T1000 (cell line): ENCODE measurements around the gene TDRD1.
A peak's percentile ranks its signal among the peaks of the same experiment; 100 is the strongest.

Source experiments
- DNase-seq: peaks from one replicate; lab custom pipeline; 2025; ENCODE audit warnings: mixed read lengths; lab: John Stamatoyannopoulos, UW

The TDRD1 gene

GRCh38 chr10:114234132-114234531, 55.0 kb downstream of the TDRD1 start:
- no peak for DNase-seq

GRCh38 chr10:114239117-114239993, 60.2 kb downstream of the TDRD1 start, which contains the start of gene VWA2:
Gene VWA2 (plus strand): TSS chr10:114239254. CDS start chr10:114248714, 9,460 bp downstream.
- DNase-seq, result no peak

DNA sequence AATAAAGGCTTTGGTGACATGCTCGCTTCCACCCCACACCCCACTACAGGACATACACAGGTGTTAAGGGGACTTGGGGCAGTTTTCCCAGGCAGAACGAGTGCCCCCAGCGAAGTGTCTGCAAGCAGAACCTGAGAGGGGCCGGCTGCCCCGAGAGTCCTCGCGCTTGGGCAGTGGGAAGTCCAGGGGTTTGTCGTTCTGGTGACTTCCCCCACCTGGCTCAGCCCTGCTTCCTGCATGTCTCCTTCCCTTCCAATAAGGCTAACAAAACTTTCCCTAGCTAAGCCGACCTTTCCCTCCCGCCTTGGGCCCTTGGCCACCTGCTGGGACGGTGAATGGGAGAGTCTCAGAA, 60.8 kb downstream of the TDRD1 start:
- no peak for DNase-seq

DNA sequence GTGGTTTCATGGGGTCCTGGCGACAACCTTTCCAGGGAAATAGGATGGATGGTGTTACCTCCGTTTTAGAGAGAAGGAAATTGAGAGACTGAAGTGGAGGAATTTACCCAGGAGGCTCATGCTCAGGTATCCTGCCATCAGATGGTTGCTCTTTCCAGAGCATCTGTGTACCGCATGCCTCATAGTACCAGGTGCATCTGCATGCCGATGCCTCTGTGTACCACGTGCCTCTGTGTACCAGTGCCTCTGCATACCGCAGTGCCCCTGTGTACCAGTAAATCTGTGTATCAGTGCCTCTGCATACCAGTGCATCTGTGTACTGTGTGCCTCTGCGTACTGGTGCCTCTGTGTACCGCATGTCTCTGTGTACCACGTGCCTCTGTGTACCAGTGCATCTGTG, 63.1 kb downstream of the TDRD1 start:
- no peak for DNase-seq

GRCh38 chr10:114243661-114244060, 64.5 kb downstream of the TDRD1 start:
- DNase-seq, result no peak

- no peak for DNase-seq
These were observed 65.0 kb downstream of the TDRD1 start for GRCh38 chr10:114244126-114244525.

DNA sequence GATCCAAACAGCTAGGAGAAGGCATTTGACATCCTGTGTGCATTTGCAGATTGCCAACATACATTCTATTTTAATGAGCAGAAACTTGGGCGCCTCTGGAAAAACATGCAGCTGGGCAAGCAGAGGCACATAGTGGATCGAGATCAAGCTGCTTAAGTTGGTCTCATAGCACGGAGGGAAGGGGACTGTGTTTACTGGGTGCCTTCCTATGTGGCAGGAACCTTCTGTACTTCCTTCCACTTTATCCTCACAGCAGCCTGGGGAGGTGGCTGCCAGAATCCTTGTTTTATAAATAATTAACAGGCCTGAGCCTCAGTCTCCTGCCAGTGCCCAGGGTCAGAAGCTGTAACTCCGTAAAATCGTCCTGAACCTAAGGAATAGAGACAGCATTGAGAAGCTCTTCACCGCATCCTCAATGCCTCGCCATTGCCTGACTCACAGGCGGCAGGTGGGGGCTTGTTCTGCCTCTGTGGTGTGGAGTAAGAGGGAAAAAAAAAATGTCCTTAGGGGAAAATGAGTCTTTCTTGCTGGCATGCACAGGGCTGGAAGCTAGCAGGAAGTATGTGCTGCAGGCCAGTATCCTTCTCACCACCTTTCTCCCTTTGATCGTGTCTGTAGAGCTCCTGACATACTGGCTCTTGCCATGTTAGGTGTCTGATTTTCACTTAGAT, 66.1 kb downstream of the TDRD1 start:
- peak; percentile 40 for DNase-seq

GRCh38 chr10:114246679-114247305, 67.6 kb downstream of the TDRD1 start:
- no peak for DNase-seq

GRCh38 chr10:114250236-114250635, 71.1 kb downstream of the TDRD1 start:
- no peak for DNase-seq

DNA sequence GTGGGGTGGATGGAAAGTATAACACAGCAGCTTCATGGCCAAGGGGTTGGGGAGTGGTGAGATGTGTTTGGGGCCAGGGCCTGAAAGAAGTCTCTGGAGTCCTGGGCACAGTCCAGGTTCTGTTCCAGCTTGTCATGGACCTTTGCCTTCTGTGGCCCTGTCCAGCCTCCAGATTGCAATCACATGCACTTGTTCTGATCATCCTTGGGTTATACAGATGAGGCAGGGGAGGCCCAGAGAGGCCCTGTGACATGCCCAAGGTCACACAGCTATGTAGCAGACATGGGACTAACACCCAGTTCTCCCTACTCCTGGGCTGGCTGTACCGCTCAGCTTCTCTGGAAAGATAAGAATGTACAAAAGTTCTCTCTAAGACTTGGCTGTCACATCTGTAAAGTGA, 71.6 kb downstream of the TDRD1 start:
- DNase-seq, result no peak

DNA sequence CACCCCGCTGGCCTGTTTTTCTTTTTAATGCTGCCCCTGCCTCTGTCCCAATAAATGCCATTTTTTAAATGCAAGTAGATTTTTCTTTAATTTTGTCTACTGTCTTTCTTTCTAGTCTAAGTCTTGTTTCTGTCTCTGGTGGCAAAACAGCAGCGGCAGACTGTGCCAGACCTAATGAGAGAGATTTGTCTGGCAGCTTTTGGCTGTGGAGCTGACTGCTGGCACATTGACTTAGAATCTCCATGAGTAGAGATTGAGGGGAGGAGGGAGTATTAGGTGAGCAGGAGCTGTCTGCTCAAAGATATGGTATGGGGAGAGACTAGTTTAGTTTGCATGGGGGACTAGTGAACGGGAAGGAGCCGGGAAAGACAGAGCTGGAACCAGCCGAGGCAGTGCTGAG, 72.9 kb downstream of the TDRD1 start:
- DNase-seq, result no peak

DNA sequence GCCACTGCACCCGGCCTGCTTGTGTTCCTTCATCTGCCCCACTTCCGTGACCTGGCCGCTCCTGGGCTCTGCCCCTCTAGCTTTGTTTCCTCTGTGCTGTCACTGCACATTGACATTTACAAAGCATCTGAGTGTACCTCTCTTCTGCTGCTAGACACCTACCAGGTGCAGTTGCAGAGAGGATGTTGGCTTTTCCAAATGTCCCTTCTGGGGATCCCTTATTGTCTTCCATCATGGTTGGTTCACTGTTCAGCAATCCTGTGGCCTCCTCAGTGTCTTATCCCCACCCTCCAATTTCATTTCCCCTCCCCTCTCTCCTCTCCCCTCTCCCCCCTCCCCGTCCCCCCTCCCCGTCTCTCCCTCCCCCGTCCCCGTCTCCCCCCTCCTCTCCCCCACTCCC, 73.7 kb downstream of the TDRD1 start:
- DNase-seq, result no peak

GRCh38 chr10:114255227-114255626, 76.1 kb downstream of the TDRD1 start:
- DNase-seq, result no peak

DNA sequence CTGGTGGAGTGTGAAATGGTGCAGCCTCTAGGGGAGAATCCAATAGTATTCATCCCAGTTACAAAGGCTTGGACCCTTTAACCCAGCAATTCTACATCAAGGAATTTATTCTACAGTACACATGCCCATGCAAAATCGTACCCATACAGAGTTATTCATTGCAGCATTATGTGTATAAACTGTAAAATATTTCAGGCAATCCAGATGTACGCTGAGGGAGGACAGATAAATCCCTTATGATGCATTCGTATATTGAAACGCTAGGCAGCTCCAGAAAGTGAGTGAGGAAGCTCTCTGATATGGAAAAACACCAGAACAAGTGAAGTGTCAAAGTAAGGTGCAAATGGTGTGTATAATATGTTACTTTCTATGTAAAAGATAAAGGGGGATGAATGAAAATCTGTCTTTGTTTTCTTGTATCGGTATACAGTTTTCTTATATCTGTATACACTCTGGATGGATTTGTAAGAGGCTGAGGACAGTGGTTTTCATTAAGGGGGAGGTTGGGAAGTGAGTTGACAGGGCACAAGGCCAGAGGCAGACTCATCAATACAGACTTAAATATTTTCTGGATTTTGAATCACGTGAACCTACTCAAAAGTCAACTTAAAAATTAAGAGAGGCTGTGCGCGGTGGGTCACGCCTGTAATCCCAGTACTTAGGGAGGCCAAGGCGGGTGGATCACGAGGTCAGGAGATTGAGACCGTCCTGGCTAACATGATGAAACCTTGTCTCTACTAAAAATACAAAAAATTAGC, 77.0 kb downstream of the TDRD1 start:
- no peak for DNase-seq

DNA sequence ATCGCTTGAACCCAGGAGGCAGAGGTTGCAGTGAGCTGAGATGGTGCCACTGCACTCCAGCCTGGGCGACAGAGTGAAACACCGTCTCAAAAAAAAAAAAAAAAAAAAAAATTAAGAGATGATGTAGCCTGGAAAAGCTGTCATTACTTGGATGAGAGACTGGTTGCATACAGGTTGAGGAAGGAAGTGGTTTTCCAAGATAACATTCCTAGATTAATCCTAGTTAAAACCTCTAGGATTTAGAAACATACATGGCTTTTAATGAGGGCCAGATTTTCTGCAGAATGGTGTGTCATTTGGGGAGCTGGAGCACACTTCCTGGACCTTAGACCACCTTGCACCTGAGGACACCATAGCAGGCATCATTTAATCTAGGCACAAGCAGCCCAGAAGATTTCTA, 77.7 kb downstream of the TDRD1 start:
- no peak for DNase-seq

DNA sequence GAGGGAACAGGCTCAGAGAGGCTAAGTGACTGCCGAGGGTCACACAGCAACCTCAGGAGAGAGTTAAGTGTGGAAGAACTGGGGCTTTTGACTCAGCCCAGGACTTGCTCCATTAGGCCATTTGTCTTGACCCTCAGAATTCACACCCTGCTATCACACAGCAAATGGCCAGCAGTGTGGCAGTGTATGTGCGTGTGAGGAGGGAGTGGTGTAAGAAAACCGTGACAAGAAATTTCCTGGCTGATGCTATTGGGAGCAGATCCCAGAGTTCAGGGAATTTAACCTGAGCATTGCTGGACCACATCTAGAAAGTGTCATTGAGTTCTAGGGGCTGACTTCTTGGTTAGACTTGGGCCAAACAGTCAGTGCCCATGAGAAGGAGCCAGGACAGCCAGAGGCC, 78.3 kb downstream of the TDRD1 start:
- no peak for DNase-seq

GRCh38 chr10:114258274-114258840, 79.2 kb downstream of the TDRD1 start:
- DNase-seq, result no peak

- DNase-seq, result no peak
These were observed 80.7 kb downstream of the TDRD1 start for GRCh38 chr10:114259824-114260223.

GRCh38 chr10:114260366-114260765, 81.2 kb downstream of the TDRD1 start:
- DNase-seq, result no peak

DNA sequence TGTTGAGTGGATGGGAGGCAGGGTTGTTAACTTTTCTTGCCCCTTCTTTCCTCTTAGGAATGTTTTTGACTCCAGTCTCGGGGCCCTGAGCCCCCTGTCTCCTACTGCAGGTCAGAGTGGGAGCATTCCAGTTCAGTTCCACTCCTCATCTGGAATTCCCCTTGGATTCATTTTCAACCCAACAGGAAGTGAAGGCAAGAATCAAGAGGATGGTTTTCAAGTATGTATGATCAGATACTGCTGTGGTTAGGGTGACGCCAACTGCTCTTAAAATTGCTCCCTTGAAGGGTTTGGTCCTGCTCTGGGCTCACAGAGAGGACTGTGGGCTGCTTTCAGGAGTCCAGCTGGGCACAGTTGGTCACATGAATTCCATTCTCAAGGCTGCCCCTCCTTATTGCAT, 81.9 kb downstream of the TDRD1 start:
- no peak for DNase-seq

DNA sequence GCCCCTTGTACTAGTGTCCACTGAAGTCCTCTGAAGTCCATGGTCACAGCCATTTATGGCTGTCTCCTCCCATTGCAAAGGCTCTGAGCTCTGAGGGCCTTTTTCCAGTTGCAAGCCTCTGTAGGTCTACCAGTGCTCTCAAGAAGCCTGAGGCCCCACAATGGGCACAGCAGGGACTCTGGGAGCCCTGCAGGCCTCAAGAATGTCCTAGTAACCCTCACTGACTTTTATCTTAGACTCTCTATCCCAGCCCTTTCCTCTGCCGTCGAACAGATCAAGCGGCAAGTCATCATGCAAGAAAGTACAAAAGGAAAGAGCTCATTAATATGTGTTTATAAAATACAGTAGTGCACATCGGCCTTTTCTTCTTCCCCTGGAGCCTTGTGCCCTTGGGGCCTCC, 83.3 kb downstream of the TDRD1 start:
- DNase-seq, result no peak
